Astrocyte of the spinal cord (primary cell): ENCODE data around the gene EIF4E2.

Experiments used
- DNase-seq: peaks from one replicate; pipeline ENCODE4 v3.0.0; 2011; ENCODE audit warnings: low read depth, low spot score
- H3K4me3 ChIP-seq: 2 replicates; pipeline ENCODE4 v1.5.1; 2011; ENCODE audit warnings: low read depth, mild to moderate bottlenecking, low read length, moderate library complexity
- in situ Hi-C: cut with HindIII; loops from 2 replicates; pipeline ENCODE4 v1.10.0; 2017; ENCODE audit warnings: low sequenced_read_pairs
- TF ChIP-seq, protein P1 (sequence below): IDR thresholded peaks from 2 replicates; pipeline ENCODE4 v1.5.1; 2012; ENCODE audit warnings: low read depth, mild to moderate bottlenecking, low read length, inconsistent platforms

EIF4E2 gene

GRCh38 chr2:232541195-232541960 is 9.1 kb upstream of the EIF4E2 start:
- in situ Hi-C loops: no loop called here
- TF ChIP-seq, protein P1, sequence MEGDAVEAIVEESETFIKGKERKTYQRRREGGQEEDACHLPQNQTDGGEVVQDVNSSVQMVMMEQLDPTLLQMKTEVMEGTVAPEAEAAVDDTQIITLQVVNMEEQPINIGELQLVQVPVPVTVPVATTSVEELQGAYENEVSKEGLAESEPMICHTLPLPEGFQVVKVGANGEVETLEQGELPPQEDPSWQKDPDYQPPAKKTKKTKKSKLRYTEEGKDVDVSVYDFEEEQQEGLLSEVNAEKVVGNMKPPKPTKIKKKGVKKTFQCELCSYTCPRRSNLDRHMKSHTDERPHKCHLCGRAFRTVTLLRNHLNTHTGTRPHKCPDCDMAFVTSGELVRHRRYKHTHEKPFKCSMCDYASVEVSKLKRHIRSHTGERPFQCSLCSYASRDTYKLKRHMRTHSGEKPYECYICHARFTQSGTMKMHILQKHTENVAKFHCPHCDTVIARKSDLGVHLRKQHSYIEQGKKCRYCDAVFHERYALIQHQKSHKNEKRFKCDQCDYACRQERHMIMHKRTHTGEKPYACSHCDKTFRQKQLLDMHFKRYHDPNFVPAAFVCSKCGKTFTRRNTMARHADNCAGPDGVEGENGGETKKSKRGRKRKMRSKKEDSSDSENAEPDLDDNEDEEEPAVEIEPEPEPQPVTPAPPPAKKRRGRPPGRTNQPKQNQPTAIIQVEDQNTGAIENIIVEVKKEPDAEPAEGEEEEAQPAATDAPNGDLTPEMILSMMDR: no peak
- H3K4me3 ChIP-seq: no peak overlapping the region
- DNase-seq: no peak

- in situ Hi-C loops: no loop called here
- no peak overlapping the region for H3K4me3 ChIP-seq
- TF ChIP-seq, protein P1: no peak
- no peak for DNase-seq
These were observed 8.4 kb upstream of the EIF4E2 start for GRCh38 chr2:232541961-232542714.

GRCh38 chr2:232542715-232543467 is 7.6 kb upstream of the EIF4E2 start:
- no peak overlapping the region for H3K4me3 ChIP-seq
- TF ChIP-seq, protein P1: no peak
- DNase-seq: no peak
- in situ Hi-C loops: no loop called here

- in situ Hi-C loops: no loop called here
- TF ChIP-seq, protein P1: no peak
These were observed 7.0 kb upstream of the EIF4E2 start for GRCh38 chr2:232543491-232543890.

GRCh38 chr2:232543928-232544631 is 6.4 kb upstream of the EIF4E2 start:
- no peak for DNase-seq

More at GRCh38 chr2:232543491-232543890, 7.0 kb upstream of the EIF4E2 start:
- no peak overlapping the region for H3K4me3 ChIP-seq
- DNase-seq: no peak

More at GRCh38 chr2:232543928-232544631, 6.4 kb upstream of the EIF4E2 start:
- no peak overlapping the region for H3K4me3 ChIP-seq
- in situ Hi-C loops: no loop called here
- TF ChIP-seq, protein P1: no peak
